Gastroesophageal sphincter (tissue), 4 donors: ENCODE results near the gene CLEC11A. TPM values are rescaled to one million over a fixed set of nuclear protein-coding genes. Genes with fewer than 3 reads are reported as not detected.
"Not testable (repeated sequence)": the region's sequence is repeated elsewhere in the genome, so short reads cannot be mapped to it uniquely, and the experiment has no call there.

Experiments
- ATAC-seq: fragments of 150-250 bp; one replicate; pipeline ENCODE4 v1.9.1; 2016; ENCODE audit warnings: mild to moderate bottlenecking, moderate library complexity
- H3K27ac ChIP-seq, 4 donors: fragments of 200-600 bp; sonication (generic) in 3 of 4; 1 replicate in 3 of 4; 2 replicates in 1 of 4; pipeline ENCODE4 v1.5.1; 2016 to 2019
- H3K27me3 ChIP-seq: fragments of 200-600 bp; sonication (generic); one replicate; pipeline ENCODE4 v1.5.1; 2019
- H3K36me3 ChIP-seq, 2 donors: fragments of 200-600 bp; sonication (generic); one replicate each; pipeline ENCODE4 v1.5.1; 2019; ENCODE audit warnings: control low read depth in 1 of 2
- H3K4me1 ChIP-seq, 3 donors: fragments of 200-600 bp; sonication (generic); 1 replicate in 2 of 3; 2 replicates in 1 of 3; pipeline ENCODE4 v1.5.1; 2016 to 2019; ENCODE audit warnings: control low read depth in 2 of 3
- H3K4me3 ChIP-seq, 2 donors: fragments of 200-600 bp; sonication (generic); one replicate each; pipeline ENCODE4 v1.5.1; 2019; ENCODE audit warnings: mild to moderate bottlenecking in 1 of 2, moderate library complexity in 1 of 2
- H3K9me3 ChIP-seq, 3 donors: fragments of 200-600 bp; sonication (generic); one replicate each; pipeline ENCODE4 v1.5.1; 2017 to 2019; ENCODE audit warnings: control low read depth in 2 of 3
- EP300 ChIP-seq: sonication (generic); formaldehyde crosslinking; IDR thresholded peaks from one replicate; pipeline ENCODE4 v1.6.1; 2017; ENCODE audit warnings: antibody characterized with exemption, mild to moderate bottlenecking
- POLR2A ChIP-seq, 2 donors: fragments of 450-650 bp; IDR thresholded peaks; one replicate each; pipeline ENCODE4 v1.6.1; 2017; ENCODE audit warnings: antibody characterized with exemption in 2 of 2, mild to moderate bottlenecking in 2 of 2, moderate library complexity in 1 of 2
- POLR2AphosphoS5 ChIP-seq: sonication (generic); formaldehyde crosslinking; IDR thresholded peaks from one replicate; pipeline ENCODE4 v1.6.1; 2017; ENCODE audit warnings: antibody characterized with exemption
- WGBS, 2 donors: methylation state at CpG; one replicate each; pipeline ENCODE4 v1.1.5; 2018; ENCODE audit warnings: low coverage in 1 of 2; 5-methylcytosine and 5-hydroxymethylcytosine counted together
- total RNA-seq, 4 donors: library from RNA; depleted of rRNA; stranded (reverse); fragments of >200 nt; gene quantifications; one replicate each; pipeline ENCODE4 v1.1.0, GENCODE V29; 2016
- TF ChIP-seq, protein P1 (sequence below), 4 experiments: fragments of 200-600 bp in 2 of 4; fragments of 450-650 bp in 2 of 4; sonication (generic) in 1 of 4; IDR thresholded peaks; one replicate each; pipeline ENCODE4 v1.5.1; 2017 to 2019; ENCODE audit warnings: antibody characterized with exemption in 4 of 4, mild to moderate bottlenecking in 2 of 4, moderate library complexity in 2 of 4

CLEC11A gene
- total RNA-seq, 4 donors from 2014 or later, result 4.6 to 17.1 (median 8.4) TPM

- Histone ChIP-seq H3K36me3 (no peaks in the 10 kb centered on the region), H3K27ac (no peak overlapping the region), H3K4me1 (no peaks in the 10 kb centered on the region), H3K9me3 (no peaks in the 10 kb centered on the region), H3K4me3 (no peak overlapping the region), H3K27me3 (peaks cover 79% of the 10 kb centered on the region)
- WGBS, 2 donors, result 71 to 93% methylated on average over 3 to 4 of the region's 6 CpGs
- TF ChIP-seq POLR2A (IDR thresholded peaks at IDR 0.05) (no peak), POLR2AphosphoS5 (no peak), EP300 (no peak)
- TF ChIP-seq, protein P1, sequence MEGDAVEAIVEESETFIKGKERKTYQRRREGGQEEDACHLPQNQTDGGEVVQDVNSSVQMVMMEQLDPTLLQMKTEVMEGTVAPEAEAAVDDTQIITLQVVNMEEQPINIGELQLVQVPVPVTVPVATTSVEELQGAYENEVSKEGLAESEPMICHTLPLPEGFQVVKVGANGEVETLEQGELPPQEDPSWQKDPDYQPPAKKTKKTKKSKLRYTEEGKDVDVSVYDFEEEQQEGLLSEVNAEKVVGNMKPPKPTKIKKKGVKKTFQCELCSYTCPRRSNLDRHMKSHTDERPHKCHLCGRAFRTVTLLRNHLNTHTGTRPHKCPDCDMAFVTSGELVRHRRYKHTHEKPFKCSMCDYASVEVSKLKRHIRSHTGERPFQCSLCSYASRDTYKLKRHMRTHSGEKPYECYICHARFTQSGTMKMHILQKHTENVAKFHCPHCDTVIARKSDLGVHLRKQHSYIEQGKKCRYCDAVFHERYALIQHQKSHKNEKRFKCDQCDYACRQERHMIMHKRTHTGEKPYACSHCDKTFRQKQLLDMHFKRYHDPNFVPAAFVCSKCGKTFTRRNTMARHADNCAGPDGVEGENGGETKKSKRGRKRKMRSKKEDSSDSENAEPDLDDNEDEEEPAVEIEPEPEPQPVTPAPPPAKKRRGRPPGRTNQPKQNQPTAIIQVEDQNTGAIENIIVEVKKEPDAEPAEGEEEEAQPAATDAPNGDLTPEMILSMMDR (IDR thresholded peaks at IDR 0.05), result no peak
- ATAC-seq, result no peak
Observed at GRCh38 chr19:50743537-50743936, 20.4 kb downstream of the CLEC11A start.

- Histone ChIP-seq H3K27ac (no peak overlapping the region), H3K4me1 (no peaks in the 10 kb centered on the region), H3K36me3 (no peaks in the 10 kb centered on the region), H3K9me3 (no peaks in the 10 kb centered on the region), H3K27me3 (peaks cover 78% of the 10 kb centered on the region), H3K4me3 (no peak overlapping the region)
- TF ChIP-seq EP300, result no peak
- TF ChIP-seq POLR2A (IDR thresholded peaks at IDR 0.05), result no peak
- TF ChIP-seq, protein P1 (IDR thresholded peaks at IDR 0.05), result no peak
- no peak for TF ChIP-seq POLR2AphosphoS5
- 60 to 63% methylated on average over 10 of the region's 10 CpGs for WGBS, 2 donors
- ATAC-seq, result no peak
Observed at GRCh38 chr19:50745221-50745620, 22.1 kb downstream of the CLEC11A start.

GRCh38 chr19:50747141-50747540, 24.0 kb downstream of the CLEC11A start:
- WGBS, 2 donors, result 87 to 89% methylated on average over 10 to 13 of the region's 14 CpGs
- H3K36me3 ChIP-seq, H3K4me3 ChIP-seq, ATAC-seq, H3K4me1 ChIP-seq, H3K27ac ChIP-seq, H3K9me3 ChIP-seq: not testable (repeated sequence)
- H3K27me3 ChIP-seq, result peaks cover 77% of the 10 kb centered on the region

- Histone ChIP-seq H3K4me1 (no peaks in the 10 kb centered on the region), H3K9me3 (no peaks in the 10 kb centered on the region), H3K36me3 (no peaks in the 10 kb centered on the region), H3K27me3 (peaks cover 72% of the 10 kb centered on the region), H3K27ac (no peak overlapping the region), H3K4me3 (no peak overlapping the region)
- WGBS, 2 donors, result 46% methylated on average over 5 to 6 of the region's 6 CpGs
- no peak for TF ChIP-seq EP300
- TF ChIP-seq POLR2AphosphoS5, result no peak
- no peak for TF ChIP-seq POLR2A (IDR thresholded peaks at IDR 0.05)
- TF ChIP-seq, protein P1 (IDR thresholded peaks at IDR 0.05), result no peak
- no peak for ATAC-seq
Observed at GRCh38 chr19:50749490-50749889, 26.3 kb downstream of the CLEC11A start.

DNA sequence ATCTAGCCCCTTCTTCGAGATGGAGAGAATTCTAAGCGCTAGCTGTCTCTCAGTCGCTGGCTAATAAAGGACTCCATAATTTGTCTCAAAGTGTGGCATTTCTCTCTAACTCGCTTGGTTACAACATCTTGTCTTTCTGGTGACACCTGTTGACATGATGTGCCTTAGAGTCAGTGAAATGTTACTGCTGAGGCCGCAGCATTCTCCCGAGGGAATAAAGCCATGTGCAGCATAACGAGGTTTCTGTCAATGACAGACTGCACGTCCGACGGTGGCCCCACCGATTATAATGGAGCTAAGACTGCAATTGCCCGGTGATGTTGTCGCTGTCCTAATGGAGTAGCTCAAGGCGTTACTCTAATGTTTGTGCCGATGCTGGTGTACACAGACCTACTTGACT, 26.8 kb downstream of the CLEC11A start:
- WGBS, 2 donors, result 10 to 64% methylated on average over 5 to 15 of the region's 15 CpGs
- H3K27me3 ChIP-seq, result peaks cover 77% of the 10 kb centered on the region
- ATAC-seq, result no peak
- H3K4me3 ChIP-seq, result no peak overlapping the region
- no peaks in the 10 kb centered on the region for H3K36me3 ChIP-seq
- no peaks in the 10 kb centered on the region for H3K9me3 ChIP-seq
- H3K27ac ChIP-seq, result no peak overlapping the region
- TF ChIP-seq POLR2AphosphoS5 (no peak), EP300 (no peak), POLR2A (IDR thresholded peaks at IDR 0.05) (no peak)
- TF ChIP-seq, protein P1 (IDR thresholded peaks at IDR 0.05), result no peak
- no peaks in the 10 kb centered on the region for H3K4me1 ChIP-seq
